Measurements from ENCODE around the gene TCEA2. TPM values are rescaled to one million over a fixed set of nuclear protein-coding genes. Genes with fewer than 3 reads are reported as not detected.

The TCEA2 gene
- total and polyA plus RNA-seq, 2 of the 13 experiments (the other 11 are each of a cell fraction or from before 2014, with no cell fraction given) = 28.1 to 33.7 TPM

DNA sequence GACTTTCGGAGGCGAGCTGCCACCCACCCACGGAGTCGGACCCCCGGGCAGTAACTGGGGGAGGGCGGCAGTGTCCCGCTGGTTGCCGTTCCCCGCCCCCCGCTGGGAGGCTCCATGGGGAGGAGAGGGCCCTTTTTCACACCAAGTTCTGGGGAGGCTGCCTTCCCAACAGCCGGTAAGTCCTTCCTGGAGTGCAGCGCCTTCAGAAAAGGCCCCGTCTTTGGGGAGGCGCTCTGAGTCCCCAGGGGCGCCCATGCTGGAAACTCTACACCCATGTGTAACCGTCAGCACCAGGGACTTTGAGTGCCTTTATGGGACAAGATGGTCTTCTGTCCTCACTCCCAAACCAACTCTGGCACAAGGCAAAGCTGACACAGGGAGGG, 13.1 kb upstream of the TCEA2 start:
- no peaks in the 10 kb centered on the region for H4K20me1 ChIP-seq (ENCODE audit: insufficient read depth, low read length)
- H3K4me2 ChIP-seq (ENCODE audit: low read depth, low read length) = peak overlapping the region; percentile 98
- WGBS (ENCODE audit: low lambda C conversion rate) = 4% methylated on average over 8 of the region's 16 CpGs
- no peak for FAIRE-seq
- peaks cover 69% of the 10 kb centered on the region for H3K4me1 ChIP-seq (ENCODE audit: insufficient read depth, low read length)
- no peaks in the 10 kb centered on the region; a peak in 1 of 5 replicates for H3K27me3 ChIP-seq (ENCODE audit: control insufficient read depth in 1 of 2, insufficient read depth in 2 of 2, low read length in 2 of 2)
- no peak for DNase-seq (ENCODE audit: low spot score)
- POLR2A ChIA-PET = interaction anchor here (0.7 to 9.4 kb wide), 10 partner anchors 10 to 153 kb away, joined by 3 to 252 read pairs (median 6); partner anchors contain the start of genes C20orf204, PRPF6, SAMD10 and TCEA2
- no peaks in the 10 kb centered on the region for H3K36me3 ChIP-seq (replicated peaks in 1 of 2; ENCODE audit: control insufficient read depth in 1 of 2, insufficient read depth in 2 of 2, low read length in 2 of 2)
- in situ Hi-C loops (cut with HindIII; ENCODE audit: extremely low pct_ligation_motif_present, low pct_unique_long_range_greater_than_20kb) = no loop called here
- peaks cover 4% of the 10 kb centered on the region for H3K79me2 ChIP-seq (ENCODE audit: insufficient read depth, low read length)
- no TSS peak for BruUV-seq (replicated peaks)
- CTCF ChIA-PET (ENCODE audit: low intra/inter-chr PET ratio, low total read pairs) = no interaction called here
- peak; percentile 4 for ATAC-seq
- peak overlapping the region; percentile 68 for H3K27ac ChIP-seq (ENCODE audit: extremely low read length, insufficient read depth, low read length)
- H3K9me3 ChIP-seq (ENCODE audit: low read length) = no peaks in the 10 kb centered on the region
- intact Hi-C loops (cut with micrococcal nuclease; ENCODE audit: unreplicated experiment) = loop anchor here (1.0 kb wide), 1 partner anchor 26 kb away; no protein-coding TSS in a partner anchor
- no peak overlapping the region for H2AFZ ChIP-seq (ENCODE audit: low read length)
- H3K4me3 ChIP-seq (replicated peaks in 1 of 3; ENCODE audit: insufficient read depth in 1 of 3, low read depth in 2 of 3, low read length in 3 of 3) = peak overlapping the region; percentile 65 to 88 (median 77)
- peak overlapping the region; percentile 79 for H3K9ac ChIP-seq (ENCODE audit: insufficient read depth, low read depth, low read length)
- TF ChIP-seq FOXC1 (CRISPR knock-in tag; IDR thresholded peaks at IDR 0.05; ENCODE audit: borderline replicate concordance) = peak; percentile 86; the same call in 1 of the 2 replicates
- TF ChIP-seq JARID2 (CRISPR knock-in tag; IDR thresholded peaks at IDR 0.05; ENCODE audit: insufficient replicate concordance) = peak; percentile 14
- TF ChIP-seq ZNF775 (CRISPR knock-in tag; IDR thresholded peaks at IDR 0.05; ENCODE audit: borderline replicate concordance) = peak; percentile 60; the same call in 1 of the 2 replicates
- TF ChIP-seq ZBTB8A (CRISPR knock-in tag; IDR thresholded peaks at IDR 0.05; ENCODE audit: borderline replicate concordance, low read depth) = 0 out of 2 replicates have a peak, but pooled peaks have one; percentile 40
- TF ChIP-seq KDM5B (CRISPR knock-in tag; IDR thresholded peaks at IDR 0.05; ENCODE audit: borderline replicate concordance) = peak; percentile 62; the same call in 1 of the 2 replicates
- TF ChIP-seq ZNF335 (CRISPR knock-in tag; IDR thresholded peaks at IDR 0.05) = 0 out of 2 replicates have a peak, but pooled peaks have one; percentile 85
- no peak for TF ChIP-seq ZNF598 (CRISPR knock-in tag; IDR thresholded peaks at IDR 0.05; ENCODE audit: borderline replicate concordance)
- no peak for TF ChIP-seq ZNF577 (CRISPR knock-in tag; IDR thresholded peaks at IDR 0.05; ENCODE audit: borderline replicate concordance, low read depth)
- TF ChIP-seq, protein P1, sequence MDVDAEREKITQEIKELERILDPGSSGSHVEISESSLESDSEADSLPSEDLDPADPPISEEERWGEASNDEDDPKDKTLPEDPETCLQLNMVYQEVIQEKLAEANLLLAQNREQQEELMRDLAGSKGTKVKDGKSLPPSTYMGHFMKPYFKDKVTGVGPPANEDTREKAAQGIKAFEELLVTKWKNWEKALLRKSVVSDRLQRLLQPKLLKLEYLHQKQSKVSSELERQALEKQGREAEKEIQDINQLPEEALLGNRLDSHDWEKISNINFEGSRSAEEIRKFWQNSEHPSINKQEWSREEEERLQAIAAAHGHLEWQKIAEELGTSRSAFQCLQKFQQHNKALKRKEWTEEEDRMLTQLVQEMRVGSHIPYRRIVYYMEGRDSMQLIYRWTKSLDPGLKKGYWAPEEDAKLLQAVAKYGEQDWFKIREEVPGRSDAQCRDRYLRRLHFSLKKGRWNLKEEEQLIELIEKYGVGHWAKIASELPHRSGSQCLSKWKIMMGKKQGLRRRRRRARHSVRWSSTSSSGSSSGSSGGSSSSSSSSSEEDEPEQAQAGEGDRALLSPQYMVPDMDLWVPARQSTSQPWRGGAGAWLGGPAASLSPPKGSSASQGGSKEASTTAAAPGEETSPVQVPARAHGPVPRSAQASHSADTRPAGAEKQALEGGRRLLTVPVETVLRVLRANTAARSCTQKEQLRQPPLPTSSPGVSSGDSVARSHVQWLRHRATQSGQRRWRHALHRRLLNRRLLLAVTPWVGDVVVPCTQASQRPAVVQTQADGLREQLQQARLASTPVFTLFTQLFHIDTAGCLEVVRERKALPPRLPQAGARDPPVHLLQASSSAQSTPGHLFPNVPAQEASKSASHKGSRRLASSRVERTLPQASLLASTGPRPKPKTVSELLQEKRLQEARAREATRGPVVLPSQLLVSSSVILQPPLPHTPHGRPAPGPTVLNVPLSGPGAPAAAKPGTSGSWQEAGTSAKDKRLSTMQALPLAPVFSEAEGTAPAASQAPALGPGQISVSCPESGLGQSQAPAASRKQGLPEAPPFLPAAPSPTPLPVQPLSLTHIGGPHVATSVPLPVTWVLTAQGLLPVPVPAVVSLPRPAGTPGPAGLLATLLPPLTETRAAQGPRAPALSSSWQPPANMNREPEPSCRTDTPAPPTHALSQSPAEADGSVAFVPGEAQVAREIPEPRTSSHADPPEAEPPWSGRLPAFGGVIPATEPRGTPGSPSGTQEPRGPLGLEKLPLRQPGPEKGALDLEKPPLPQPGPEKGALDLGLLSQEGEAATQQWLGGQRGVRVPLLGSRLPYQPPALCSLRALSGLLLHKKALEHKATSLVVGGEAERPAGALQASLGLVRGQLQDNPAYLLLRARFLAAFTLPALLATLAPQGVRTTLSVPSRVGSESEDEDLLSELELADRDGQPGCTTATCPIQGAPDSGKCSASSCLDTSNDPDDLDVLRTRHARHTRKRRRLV (CRISPR knock-in tag; IDR thresholded peaks at IDR 0.05) = 0 out of 2 replicates have a peak, but pooled peaks have one; percentile 27
- 0 out of 2 replicates have a peak, but pooled peaks have one; percentile 5 for TF ChIP-seq RBAK (CRISPR knock-in tag; IDR thresholded peaks at IDR 0.05)
- peak; percentile 55; the same call in 1 of the 2 replicates for TF ChIP-seq DPF2 (CRISPR knock-in tag; IDR thresholded peaks at IDR 0.05; ENCODE audit: borderline replicate concordance, low read depth)
- TF ChIP-seq ZNF30 (CRISPR knock-in tag; IDR thresholded peaks at IDR 0.05) = peak; percentile 69; the same call in 1 of the 2 replicates
- TF ChIP-seq ZNF746 (CRISPR knock-in tag; IDR thresholded peaks at IDR 0.05) = 0 out of 2 replicates have a peak, but pooled peaks have one; percentile 4
- no peak for TF ChIP-seq FOXK1 (CRISPR knock-in tag; IDR thresholded peaks at IDR 0.05; ENCODE audit: borderline replicate concordance, low read depth)
- TF ChIP-seq THAP11 (CRISPR knock-in tag; IDR thresholded peaks at IDR 0.05) = no peak
- no peak for TF ChIP-seq ZNF720 (CRISPR knock-in tag; IDR thresholded peaks at IDR 0.05)
